ENCODE results near the gene PTPRD. TPM values are rescaled to one million over a fixed set of nuclear protein-coding genes. Genes with fewer than 3 reads are reported as not detected.

Gene PTPRD
- total RNA-seq, 1 experiment from 2014 or later: 32.5 TPM

DNA sequence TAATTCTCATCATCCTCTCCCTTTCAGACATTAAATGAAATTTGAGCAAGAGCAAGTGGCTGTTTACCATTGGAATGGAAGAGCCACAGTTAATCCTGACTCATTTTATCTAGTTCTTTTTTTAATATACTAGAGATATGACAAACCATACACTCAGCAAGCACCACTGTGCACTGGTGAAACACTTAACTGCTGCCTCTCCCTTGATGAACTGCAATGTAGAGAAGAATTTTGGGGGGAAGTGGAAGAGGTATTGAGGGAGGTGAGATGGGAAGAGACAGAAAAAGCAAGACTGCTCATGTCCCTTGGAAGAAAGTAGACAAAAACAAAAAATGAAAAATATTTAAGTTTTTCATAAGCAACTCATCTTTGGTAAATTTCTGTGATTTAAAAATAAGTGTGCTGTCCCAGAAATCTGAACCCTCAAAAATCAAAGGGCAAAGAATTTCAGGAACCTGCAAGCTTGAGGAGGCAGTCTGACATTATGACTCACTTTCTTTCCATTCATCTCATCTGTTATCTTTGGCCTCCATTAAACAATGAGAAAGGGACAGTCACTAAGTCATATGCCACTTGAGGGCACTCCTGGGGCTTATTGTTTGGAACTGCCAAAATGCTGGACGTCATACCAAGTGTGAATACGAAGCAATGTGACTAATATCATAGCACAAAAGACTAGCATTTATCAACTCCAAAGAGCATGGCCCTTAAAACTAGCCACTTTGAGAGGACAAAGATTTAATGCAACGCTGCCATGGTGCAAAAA is 2246.5 kb downstream of the PTPRD start:
- no peak overlapping the region for H2BK120ac ChIP-seq (ENCODE audit: low read depth, low read length, poor library complexity, severe bottlenecking)
- no peaks in the 10 kb centered on the region for H3K4me1 Mint-ChIP-seq
- H3K4me3 Mint-ChIP-seq: no peak overlapping the region
- no peaks in the 10 kb centered on the region for H3K23me2 ChIP-seq (ENCODE audit: insufficient read length, low read depth, low read length, poor library complexity, severe bottlenecking)
- no peaks in the 10 kb centered on the region for H4K20me1 ChIP-seq (ENCODE audit: control insufficient read depth, insufficient read depth, insufficient read length)
- H3K4ac ChIP-seq (ENCODE audit: low read depth, low read length): no peak overlapping the region
- H2BK12ac ChIP-seq (ENCODE audit: insufficient read length, low read depth, low read length): no peak overlapping the region
- H2BK5ac ChIP-seq (ENCODE audit: insufficient read length, low read length): no peak overlapping the region
- no peak overlapping the region for H2BK15ac ChIP-seq (ENCODE audit: low read depth, low read length)
- WGBS (ENCODE audit: extremely low coverage, insufficient read length, low lambda C conversion rate): no CpG with 5 or more reads among the region's 3 CpGs
- no peaks in the 10 kb centered on the region for H3K79me2 ChIP-seq (ENCODE audit: insufficient read depth, low read length)
- no peaks in the 10 kb centered on the region for H3K27me3 ChIP-seq (ENCODE audit: insufficient read depth, low read length)
- TF ChIP-seq, protein P1, sequence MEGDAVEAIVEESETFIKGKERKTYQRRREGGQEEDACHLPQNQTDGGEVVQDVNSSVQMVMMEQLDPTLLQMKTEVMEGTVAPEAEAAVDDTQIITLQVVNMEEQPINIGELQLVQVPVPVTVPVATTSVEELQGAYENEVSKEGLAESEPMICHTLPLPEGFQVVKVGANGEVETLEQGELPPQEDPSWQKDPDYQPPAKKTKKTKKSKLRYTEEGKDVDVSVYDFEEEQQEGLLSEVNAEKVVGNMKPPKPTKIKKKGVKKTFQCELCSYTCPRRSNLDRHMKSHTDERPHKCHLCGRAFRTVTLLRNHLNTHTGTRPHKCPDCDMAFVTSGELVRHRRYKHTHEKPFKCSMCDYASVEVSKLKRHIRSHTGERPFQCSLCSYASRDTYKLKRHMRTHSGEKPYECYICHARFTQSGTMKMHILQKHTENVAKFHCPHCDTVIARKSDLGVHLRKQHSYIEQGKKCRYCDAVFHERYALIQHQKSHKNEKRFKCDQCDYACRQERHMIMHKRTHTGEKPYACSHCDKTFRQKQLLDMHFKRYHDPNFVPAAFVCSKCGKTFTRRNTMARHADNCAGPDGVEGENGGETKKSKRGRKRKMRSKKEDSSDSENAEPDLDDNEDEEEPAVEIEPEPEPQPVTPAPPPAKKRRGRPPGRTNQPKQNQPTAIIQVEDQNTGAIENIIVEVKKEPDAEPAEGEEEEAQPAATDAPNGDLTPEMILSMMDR (conservative IDR thresholded peaks at IDR 0.05): no peak
- H3K14ac ChIP-seq (ENCODE audit: insufficient read depth, low read length): no peak overlapping the region
- DNase-seq: no peak
- no peak overlapping the region for H3K27ac ChIP-seq (ENCODE audit: insufficient read length, low read depth, low read length)
- H3K4me2 ChIP-seq (ENCODE audit: insufficient read depth, insufficient read length, low read length): no peak overlapping the region
- H3K27ac Mint-ChIP-seq: no peak overlapping the region
- no peak overlapping the region for H4K8ac ChIP-seq (replicated peaks; ENCODE audit: insufficient read length, low read depth, low read length)
- no peak overlapping the region for H2BK20ac ChIP-seq (ENCODE audit: low read depth, low read length, poor library complexity, severe bottlenecking)
- no peak overlapping the region for H3T11ph ChIP-seq (ENCODE audit: low read length)
- no peaks in the 10 kb centered on the region for H3K79me1 ChIP-seq (ENCODE audit: insufficient read depth, low read depth, low read length, poor library complexity, severe bottlenecking)
- no peak overlapping the region for H3K9ac ChIP-seq (ENCODE audit: extremely low read depth, insufficient read length, low read length)
- no peaks in the 10 kb centered on the region for H3K27me3 Mint-ChIP-seq (ENCODE audit: low read depth)
- no peaks in the 10 kb centered on the region for H3K9me3 ChIP-seq (ENCODE audit: control insufficient read depth, low read depth, low read length)
- no peak overlapping the region for H4K91ac ChIP-seq (ENCODE audit: insufficient read length, low read depth, low read length)
- no peaks in the 10 kb centered on the region for H3K4me1 ChIP-seq (ENCODE audit: insufficient read depth, low read length)
- H4K5ac ChIP-seq (ENCODE audit: insufficient read length, low read depth, low read length): no peak overlapping the region
- no peaks in the 10 kb centered on the region for H3K9me3 Mint-ChIP-seq
- no peak overlapping the region for H3K23ac ChIP-seq (ENCODE audit: insufficient read length, low read depth, low read length)
- no peak overlapping the region for H3K18ac ChIP-seq (ENCODE audit: insufficient read length, low read depth, low read length)
- H2AK5ac ChIP-seq (ENCODE audit: insufficient read length, low read length): no peak overlapping the region
- no peaks in the 10 kb centered on the region for H3K36me3 Mint-ChIP-seq (ENCODE audit: insufficient read depth in 1 of 3, low read depth in 3 of 3)
- no peak overlapping the region for H3K56ac ChIP-seq (ENCODE audit: insufficient read length, low read depth, low read length)
- no peak overlapping the region for H2AFZ ChIP-seq (ENCODE audit: low read length)

All from H9 (cell line).